HepG2 (cell line): ENCODE measurements around the gene DPH3. TPM values are rescaled to one million over a fixed set of nuclear protein-coding genes. Genes with fewer than 3 reads are reported as not detected.
A peak's percentile ranks its signal among the peaks of the same experiment; 100 is the strongest.

Experiments
- ATAC-seq: fragments of 200-7000 bp; cut with Tn5 transposase; 3 replicates; pipeline ENCODE4 v1.9.1; 2020; ENCODE audit warnings: mild to moderate bottlenecking, moderate library complexity
- BruUV-seq: library from RNA; stranded (reverse); fragments of 400-500 nt; replicated peaks from 2 replicates; lab custom pipeline; 2021; lab: Mats Ljungman, UMichigan
- CTCF ChIA-PET: fragments of 300-600 bp; formaldehyde crosslinking; extraction: SDS; loops from one replicate; lab custom pipeline; 2021; ENCODE audit warnings: low total read pairs, inconsistent platforms, low intra/inter-chr PET ratio; lab: Yijun Ruan, JAX
- POLR2A ChIA-PET: fragments of 350-600 bp; sonication (Branson Sonifier 250); formaldehyde crosslinking; loops from one replicate; lab custom pipeline; 2020; ENCODE audit warnings: antibody characterized with exemption, inconsistent platforms; lab: Yijun Ruan, JAX
- DNase-seq: peaks from one replicate; pipeline ENCODE4 v3.0.0-alpha.2; 2015; ENCODE audit warnings: low spot score
- FAIRE-seq: peaks from 3 replicates; lab custom pipeline; 2011; peaks lifted over from hg19 to GRCh38; lab: Jason Lieb, UNC
- H2AFZ ChIP-seq: one replicate; pipeline ENCODE4 v1.6.1; 2011; ENCODE audit warnings: low read length, inconsistent platforms
- H3K27ac ChIP-seq: fragments of 300-600 bp; 3 replicates; pipeline ENCODE4 v1.8.0; 2011; ENCODE audit warnings: mixed run types, mild to moderate bottlenecking, mixed read lengths, low read length, inconsistent platforms; ENCODE audit not compliant: insufficient read depth; ENCODE audit errors: extremely low read length
- H3K27me3 ChIP-seq, 2 experiments: fragments of 200-600 bp in 1 of 2; 2 replicates in 1 of 2; 3 replicates in 1 of 2; pipeline versions ENCODE4 v1.6.0 to v1.8.0; 2011; ENCODE audit warnings: low read length in 2 of 2, mild to moderate bottlenecking in 2 of 2, moderate library complexity in 2 of 2, inconsistent platforms in 1 of 2; ENCODE audit not compliant: insufficient read depth in 2 of 2, control insufficient read depth in 1 of 2
- H3K36me3 ChIP-seq, 2 experiments: fragments of 200-600 bp in 1 of 2; replicated peaks in 1 of 2; 2 replicates in 1 of 2; 3 replicates in 1 of 2; pipeline versions ENCODE4 v1.5.1 to v1.8.0; 2011; ENCODE audit warnings: low read length in 2 of 2, inconsistent platforms in 1 of 2; ENCODE audit not compliant: insufficient read depth in 2 of 2, control insufficient read depth in 1 of 2
- H3K4me1 ChIP-seq: 2 replicates; pipeline ENCODE4 v1.5.1; 2012; ENCODE audit warnings: low read length, inconsistent platforms; ENCODE audit not compliant: insufficient read depth
- H3K4me2 ChIP-seq: 2 replicates; pipeline ENCODE4 v1.6.0; 2011; ENCODE audit warnings: low read depth, low read length, inconsistent platforms
- H3K4me3 ChIP-seq, 3 experiments: fragments of 200-600 bp in 1 of 3; sonication (generic), shearing (Covaris generic) in 1 of 3; replicated peaks in 1 of 3; 2 replicates each; pipeline ENCODE4 v1.5.1; 2011 to 2016; ENCODE audit warnings: low read length in 3 of 3, inconsistent platforms in 2 of 3, low read depth in 2 of 3, mild to moderate bottlenecking in 2 of 3, control low read depth in 1 of 3, mixed read lengths in 1 of 3; ENCODE audit not compliant: insufficient read depth in 1 of 3
- H3K79me2 ChIP-seq: one replicate; pipeline ENCODE4 v1.6.1; 2011; ENCODE audit warnings: low read length, inconsistent platforms; ENCODE audit not compliant: insufficient read depth
- H3K9ac ChIP-seq: 2 replicates; pipeline ENCODE4 v1.6.0; 2011; ENCODE audit warnings: mild to moderate bottlenecking, low read depth, low read length, inconsistent platforms; ENCODE audit not compliant: insufficient read depth
- H3K9me3 ChIP-seq: 2 replicates; pipeline ENCODE4 v1.5.1; 2012; ENCODE audit warnings: mild to moderate bottlenecking, low read length
- H4K20me1 ChIP-seq: 2 replicates; pipeline ENCODE4 v1.6.0; 2011; ENCODE audit warnings: inconsistent platforms, mild to moderate bottlenecking, low read length, moderate library complexity; ENCODE audit not compliant: insufficient read depth
- EEA1 ChIP-seq: sonication (generic); formaldehyde crosslinking; IDR thresholded peaks from 2 replicates; pipeline ENCODE4 v1.5.1; 2020; ENCODE audit warnings: mild to moderate bottlenecking, missing genetic modification reagents, borderline replicate concordance
- FOSL2 ChIP-seq: sonication (generic); formaldehyde crosslinking; IDR thresholded peaks from 2 replicates; pipeline ENCODE4 v1.4.0; 2020; ENCODE audit warnings: missing genetic modification reagents
- HMGXB4 ChIP-seq, 2 experiments: sonication (generic) in 1 of 2; formaldehyde crosslinking in 1 of 2; IDR thresholded peaks; 2 replicates each; pipeline versions ENCODE4 v1.4.0 to v1.6.1; 2018 to 2020; ENCODE audit warnings: missing genetic modification reagents in 2 of 2, borderline replicate concordance in 1 of 2, low read depth in 1 of 2, mild to moderate bottlenecking in 1 of 2, missing biosample characterization in 1 of 2
- PHF5A ChIP-seq: IDR thresholded peaks from one replicate; pipeline ENCODE4 v1.6.1; 2018; ENCODE audit warnings: low read depth, missing genetic modification reagents; ENCODE audit not compliant: unreplicated experiment
- PRDM15 ChIP-seq: sonication (generic); formaldehyde crosslinking; IDR thresholded peaks from 2 replicates; pipeline ENCODE4 v1.4.0; 2020; ENCODE audit warnings: missing genetic modification reagents
- SP5 ChIP-seq: IDR thresholded peaks from 2 replicates; pipeline ENCODE4 v1.6.1; 2016; ENCODE audit warnings: low read depth, borderline replicate concordance
- TFDP2 ChIP-seq: sonication (generic); formaldehyde crosslinking; IDR thresholded peaks from 2 replicates; pipeline ENCODE4 v1.4.0; 2020; ENCODE audit warnings: missing genetic modification reagents
- WGBS: methylation state at CpG from one replicate; pipeline ENCODE4 v1.1.6; 2017; ENCODE audit warnings: low lambda C conversion rate; 5-methylcytosine and 5-hydroxymethylcytosine counted together
- in situ Hi-C: cut with HindIII; loops from 2 replicates; pipeline ENCODE4 v1.10.0; 2017; ENCODE audit warnings: low pct_unique_long_range_greater_than_20kb; ENCODE audit not compliant: extremely low pct_ligation_motif_present
- intact Hi-C: fragments of 100-400 bp; cut with micrococcal nuclease; formaldehyde crosslinking; loops from one replicate; pipeline ENCODE4 v1.10.0; 2022; ENCODE audit not compliant: unreplicated experiment
- polyA plus RNA-seq, 8 experiments: library from polyadenylated mRNA; depleted of rRNA in 3 of 8; stranded (reverse) in 7 of 8; unstranded in 1 of 8; fragments of >200 nt; fragmentation: Illumina TruSeq in 4 of 8; extraction: Trizol in 4 of 8; gene quantifications; 2 replicates each; pipeline versions ENCODE4 v1.2.1 to v1.2.3, GENCODE V29; 2011 to 2016; ENCODE audit warnings: low read depth in 4 of 8, missing spikeins in 1 of 8, mixed read lengths in 1 of 8; ENCODE audit not compliant: insufficient read depth in 1 of 8
- total RNA-seq, 5 experiments: library from RNA; depleted of rRNA; stranded (reverse); fragments of >200 nt; fragmentation: Illumina TruSeq; extraction: Trizol; gene quantifications; 2 replicates each; pipeline ENCODE4 v1.2.3, GENCODE V29; 2016; ENCODE audit warnings: low read depth in 1 of 5

Gene DPH3
- total and polyA plus RNA-seq, 2 of the 13 experiments (the other 11 are each of a cell fraction or from before 2014, with no cell fraction given), result 18.3 to 21.6 TPM

- H3K9ac ChIP-seq, result no peak overlapping the region
- no peak overlapping the region for H3K4me2 ChIP-seq
- H3K36me3 ChIP-seq, result no peaks in the 10 kb centered on the region
- 11% methylated on average over 6 of the region's 6 CpGs for WGBS
- CTCF ChIA-PET, result no interaction called here
- intact Hi-C loops, result loop anchor here (10.0 kb wide), 2 partner anchors 426 to 636 kb away; partner anchors contain the start of genes BTD and HACL1
- no peaks in the 10 kb centered on the region for H3K79me2 ChIP-seq
- H3K27me3 ChIP-seq, result peaks cover 1 to 15% of the 10 kb centered on the region in 2 experiments; a peak in 2 of 5 replicates
- H3K4me3 ChIP-seq, result no peak overlapping the region
- ATAC-seq, result no peak
- no peaks in the 10 kb centered on the region for H3K9me3 ChIP-seq
- H3K4me1 ChIP-seq, result no peaks in the 10 kb centered on the region
- POLR2A ChIA-PET, result no interaction called here
- in situ Hi-C loops, result loop anchor here (25.0 kb wide), 1 partner anchor 603 kb away; no protein-coding TSS in a partner anchor
- no peaks in the 10 kb centered on the region for H4K20me1 ChIP-seq
- no peak for TF ChIP-seq EEA1 (CRISPR knock-in tag)
- peak; percentile 41; the same call in 1 of the 2 replicates for TF ChIP-seq FOSL2 (CRISPR knock-in tag)
- no peak overlapping the region for H3K27ac ChIP-seq
- H2AFZ ChIP-seq, result no peak overlapping the region
- no peak for DNase-seq
- no TSS peak for BruUV-seq
- no peak for FAIRE-seq
Observed at GRCh38 chr3:16240229-16241023, 24.3 kb downstream of the DPH3 start.

GRCh38 chr3:16239780-16240179, 25.0 kb downstream of the DPH3 start:
- Histone ChIP-seq H3K36me3 (no peaks in the 10 kb centered on the region), H3K27ac (no peak overlapping the region), H3K4me1 (no peaks in the 10 kb centered on the region), H3K79me2 (no peaks in the 10 kb centered on the region), H2AFZ (no peak overlapping the region), H3K9ac (no peak overlapping the region), H3K4me3 (no peak overlapping the region), H4K20me1 (no peaks in the 10 kb centered on the region), H3K27me3 (peaks cover 1 to 15% of the 10 kb centered on the region in 2 experiments; a peak in 2 of 5 replicates), H3K9me3 (no peaks in the 10 kb centered on the region), H3K4me2 (no peak overlapping the region)
- WGBS, result 6% methylated on average over 4 of the region's 4 CpGs
- ChIA-PET POLR2A (no interaction called here), CTCF (no interaction called here)
- no peak for ATAC-seq
- in situ Hi-C loops (loop anchor here (25.0 kb wide), 1 partner anchor 602 kb away; no protein-coding TSS in a partner anchor), intact Hi-C loops (loop anchor here (10.0 kb wide), 2 partner anchors 425 to 635 kb away; partner anchors contain the start of genes BTD and HACL1)
- BruUV-seq, result no TSS peak
- no peak for FAIRE-seq
- DNase-seq, result no peak
- TF ChIP-seq PRDM15 (CRISPR knock-in tag) (no peak), TFDP2 (no peak), HMGXB4 (CRISPR knock-in tag; IDR thresholded peaks at IDR 0.05; ENCODE audit: borderline replicate concordance in 1 of 2, low read depth in 1 of 2) (no peak), SP5 (no peak), PHF5A (no peak)
